Heart left ventricle (tissue), 16 donors: Measurements from ENCODE around the gene ATP6V0C. TPM values are rescaled to one million over a fixed set of nuclear protein-coding genes. Genes with fewer than 3 reads are reported as not detected.
"Not testable (repeated sequence)": the region's sequence is repeated elsewhere in the genome, so short reads cannot be mapped to it uniquely, and the experiment has no call there.

ENCODE experiments used
- ATAC-seq, 4 donors: fragments of 200-7000 bp; cut with Tn5 transposase; one replicate each; pipeline ENCODE4 v1.9.1; 2020 to 2022; ENCODE audit warnings: moderate library complexity in 4 of 4, mild to moderate bottlenecking in 3 of 4, moderate number of reproducible peaks in 1 of 4
- DNase-seq, 5 donors: peaks; one replicate each; pipeline ENCODE4 v3.0.0-alpha.2; 2020
- H3K27ac ChIP-seq, 12 donors: fragments of 200-600 bp; sonication (generic) in 4 of 12; one replicate each; pipeline versions ENCODE4 v1.5.0 to v1.8.0; 2016 to 2022; ENCODE audit warnings: mild to moderate bottlenecking in 2 of 12
- H3K27me3 ChIP-seq, 9 donors: fragments of 200-600 bp; sonication (generic) in 2 of 9; one replicate each; pipeline versions ENCODE4 v1.5.1 to v1.8.0; 2016 to 2022; ENCODE audit warnings: mild to moderate bottlenecking in 3 of 9
- H3K36me3 ChIP-seq, 9 donors: fragments of 200-600 bp; sonication (generic) in 2 of 9; one replicate each; pipeline versions ENCODE4 v1.5.0 to v1.8.0; 2018 to 2022; ENCODE audit warnings: mild to moderate bottlenecking in 2 of 9
- H3K4me1 ChIP-seq, 12 donors: fragments of 200-600 bp; sonication (generic) in 4 of 12; one replicate each; pipeline versions ENCODE4 v1.5.0 to v1.8.0; 2016 to 2022; ENCODE audit warnings: mild to moderate bottlenecking in 3 of 12
- H3K4me3 ChIP-seq, 12 donors: fragments of 200-600 bp; sonication (generic) in 4 of 12; one replicate each; pipeline versions ENCODE4 v1.5.0 to v1.8.0; 2017 to 2022; ENCODE audit warnings: mild to moderate bottlenecking in 9 of 12, moderate library complexity in 4 of 12
- H3K9me3 ChIP-seq, 12 donors: fragments of 200-600 bp; sonication (generic) in 4 of 12; one replicate each; pipeline versions ENCODE4 v1.5.0 to v1.8.0; 2016 to 2022; ENCODE audit warnings: mild to moderate bottlenecking in 1 of 12
- POLR2A ChIP-seq, 2 donors: fragments of 450-650 bp; IDR thresholded peaks; one replicate each; pipeline ENCODE4 v1.6.1; 2017; ENCODE audit warnings: antibody characterized with exemption in 2 of 2, mild to moderate bottlenecking in 2 of 2, moderate library complexity in 2 of 2
- WGBS, 4 donors: extraction: QIAGEN DNeasy Blood & Tissue Kit in 2 of 4; methylation state at CpG; one replicate each; pipeline versions ENCODE4 v1.1.5 to v1.1.7; 2013 to 2018; 5-methylcytosine and 5-hydroxymethylcytosine counted together
- intact Hi-C, 10 donors: fragments of 100-400 bp; cut with DNase I; formaldehyde crosslinking; loops; one replicate each; pipeline versions ENCODE4 v1.11.1 to v1.14.2; 2022
- polyA plus RNA-seq, 2 donors: library from polyadenylated mRNA; stranded (reverse); fragments of 200-250 nt; gene quantifications; one replicate each; pipeline ENCODE4 v1.2.3, GENCODE V29; 2013
- total RNA-seq, 9 donors: library from RNA; depleted of rRNA in 2 of 9; stranded (reverse); fragments of >200 nt in 2 of 9; fragmentation: NEBNext Ultra II Directional in 3 of 9; extraction: Animal tissue kit (Norgen Biotek cat#: 25700) in 3 of 9; gene quantifications; one replicate each; pipeline versions ENCODE4 v1.1.0 to v1.2.4, GENCODE V29; 2016 to 2023
- TF ChIP-seq, protein P1 (sequence below), 12 donors: fragments of 200-600 bp; sonication (generic) in 4 of 12; IDR thresholded peaks; one replicate each; pipeline versions ENCODE4 v1.5.0 to v1.8.0; 2018 to 2022; ENCODE audit warnings: antibody characterized with exemption in 12 of 12, mild to moderate bottlenecking in 5 of 12
- donor health status: ischemic (EF 13 %, LVEDD 7.1; RV severe dilation, severe dysfunction).
- donor health status: healthy with polysubstance abuse.
- donor health status: DM: no; HTN: yes; CAD: no.
- donor health status: DM: no; HTN: no; CAD: no.
- donor health status: ischemic (EF 25% LVEDD 6.9; RV normal size, moderate dysfunction).
- donor health status: ischemic (EF 25% LVEDD 5.7; RV mildly dilated, moderate dysfunction).
- donor health status: healthy.
- donor health status: DM: yes; HTN: yes; CAD: no.
- donor health status: ischemic (EF 35%, LVEDD 5.7; RV mildly dilated, moderate dysfunction).
- donor health status: nonischemic (EF 11% LVEDD 7.7; RV severe dilation, severe dysfunction).
- donor health status: DM: yes; HTN: yes; CAD: no.
- donor health status: PGD.
- donor health status: ischemic (EF 29% LVEDD 5.4; RV normal size, mild dysfunction).
- donor health status: nonischemic (EF 23%, LVEDD 6.1; RV moderate dilation, normal function).

ATP6V0C gene
- total and polyA plus RNA-seq, 11 donors = 61.6 to 232 (median 132) TPM

DNA sequence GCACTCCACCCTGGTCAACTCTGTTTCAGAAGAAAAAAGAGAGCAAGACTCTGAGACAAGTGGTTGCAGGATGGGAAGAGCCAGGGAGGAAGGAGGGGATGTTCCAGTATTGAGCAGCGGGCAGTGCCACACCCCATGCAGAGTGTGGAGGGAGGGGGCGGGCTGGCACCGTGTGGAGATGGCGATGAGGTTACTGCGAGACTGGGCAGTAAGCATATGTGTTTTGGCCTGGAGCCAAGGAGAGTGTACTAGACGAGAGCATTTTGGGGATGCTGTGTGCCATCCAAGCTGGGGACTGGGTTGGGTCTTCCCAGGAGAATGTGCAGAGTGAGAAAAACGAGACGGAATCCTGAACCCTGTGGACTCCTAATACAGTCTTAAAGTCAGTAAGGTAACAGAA lies 35.5 kb upstream of the ATP6V0C start:
- H3K27me3 ChIP-seq = peaks cover 0 to 4% (median 3%) of the 10 kb centered on the region in 9 donors
- WGBS, 4 donors = 83 to 91% (median 84%) methylated on average over 8 of the region's 8 CpGs
- no peak for DNase-seq
- intact Hi-C loops = no loop called here
- H3K27ac ChIP-seq = no peak overlapping the region
- H3K36me3 ChIP-seq = no peaks in the 10 kb centered on the region
- H3K4me1 ChIP-seq = peaks cover 5 to 40% (median 23%) of the 10 kb centered on the region in 12 donors
- H3K4me3 ChIP-seq = no peak overlapping the region
- no peak for ATAC-seq
- TF ChIP-seq, protein P1, sequence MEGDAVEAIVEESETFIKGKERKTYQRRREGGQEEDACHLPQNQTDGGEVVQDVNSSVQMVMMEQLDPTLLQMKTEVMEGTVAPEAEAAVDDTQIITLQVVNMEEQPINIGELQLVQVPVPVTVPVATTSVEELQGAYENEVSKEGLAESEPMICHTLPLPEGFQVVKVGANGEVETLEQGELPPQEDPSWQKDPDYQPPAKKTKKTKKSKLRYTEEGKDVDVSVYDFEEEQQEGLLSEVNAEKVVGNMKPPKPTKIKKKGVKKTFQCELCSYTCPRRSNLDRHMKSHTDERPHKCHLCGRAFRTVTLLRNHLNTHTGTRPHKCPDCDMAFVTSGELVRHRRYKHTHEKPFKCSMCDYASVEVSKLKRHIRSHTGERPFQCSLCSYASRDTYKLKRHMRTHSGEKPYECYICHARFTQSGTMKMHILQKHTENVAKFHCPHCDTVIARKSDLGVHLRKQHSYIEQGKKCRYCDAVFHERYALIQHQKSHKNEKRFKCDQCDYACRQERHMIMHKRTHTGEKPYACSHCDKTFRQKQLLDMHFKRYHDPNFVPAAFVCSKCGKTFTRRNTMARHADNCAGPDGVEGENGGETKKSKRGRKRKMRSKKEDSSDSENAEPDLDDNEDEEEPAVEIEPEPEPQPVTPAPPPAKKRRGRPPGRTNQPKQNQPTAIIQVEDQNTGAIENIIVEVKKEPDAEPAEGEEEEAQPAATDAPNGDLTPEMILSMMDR (IDR thresholded peaks at IDR 0.05) = no peak
- no peak for TF ChIP-seq POLR2A (IDR thresholded peaks at IDR 0.05)
- H3K9me3 ChIP-seq = no peaks in the 10 kb centered on the region

DNA sequence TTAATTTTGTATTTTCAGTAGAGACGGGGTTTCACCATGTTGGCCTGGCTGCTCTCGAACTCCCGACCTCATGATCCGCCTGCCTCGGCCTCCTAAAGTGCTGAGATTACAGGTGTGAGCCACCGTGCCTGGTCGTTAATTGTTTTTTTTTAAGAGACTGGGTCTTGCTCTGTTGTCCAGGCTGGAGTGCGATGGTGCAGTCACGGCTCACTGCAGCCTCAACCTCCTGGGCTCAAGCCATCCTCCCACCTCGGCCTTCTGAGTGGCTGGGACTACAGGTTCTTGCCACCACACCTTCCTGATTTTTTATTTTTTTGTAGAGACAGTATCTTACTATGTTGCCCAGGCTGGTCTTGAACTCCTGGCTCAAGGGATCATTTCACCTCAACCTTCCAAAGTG lies 33.8 kb upstream of the ATP6V0C start:
- not testable (repeated sequence) for H3K27ac ChIP-seq, DNase-seq, H3K9me3 ChIP-seq, H3K4me3 ChIP-seq, H3K27me3 ChIP-seq, H3K36me3 ChIP-seq, ATAC-seq
- peaks cover 0 to 30% (median 17%) of the 10 kb centered on the region in 12 donors for H3K4me1 ChIP-seq
- 95 to 98% (median 95%) methylated on average over 10 of the region's 10 CpGs for WGBS, 4 donors
- intact Hi-C loops = loop anchor here in 1 of 10 donors (5.0 kb wide), 1 partner anchor 48 kb away; no protein-coding TSS in a partner anchor

DNA sequence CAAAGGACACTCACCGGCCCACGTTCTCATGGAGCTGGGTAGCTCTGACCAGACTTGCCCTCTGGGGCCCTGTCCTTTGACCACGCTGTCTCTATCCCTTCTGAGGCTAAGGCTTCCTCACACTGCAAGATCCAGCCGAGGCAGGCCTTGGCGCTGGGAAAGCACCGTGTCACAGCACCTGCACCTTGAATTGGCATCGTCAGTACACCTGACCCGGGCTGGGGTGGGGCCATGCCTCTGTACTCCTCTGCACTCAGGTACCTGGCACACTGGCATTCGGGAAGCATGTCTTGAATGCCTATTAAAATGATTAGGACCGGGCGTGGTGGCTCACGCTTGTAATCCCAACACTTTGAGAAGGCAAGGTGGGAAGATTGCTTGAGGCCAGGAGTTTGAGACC lies 32.8 kb upstream of the ATP6V0C start:
- H3K27me3 ChIP-seq = no peaks in the 10 kb centered on the region
- no peak overlapping the region for H3K4me3 ChIP-seq
- no peaks in the 10 kb centered on the region for H3K36me3 ChIP-seq
- H3K9me3 ChIP-seq = no peaks in the 10 kb centered on the region
- ATAC-seq = no peak
- no peak for DNase-seq
- intact Hi-C loops = loop anchor here in 1 of 10 donors (5.0 kb wide), 1 partner anchor 49 kb away; no protein-coding TSS in a partner anchor
- no peak for TF ChIP-seq POLR2A (IDR thresholded peaks at IDR 0.05)
- TF ChIP-seq, protein P1 (IDR thresholded peaks at IDR 0.05) = no peak
- H3K27ac ChIP-seq = no peak overlapping the region
- WGBS, 4 donors = 86 to 94% (median 90%) methylated on average over 12 of the region's 12 CpGs
- H3K4me1 ChIP-seq = peaks cover 0 to 27% (median 14%) of the 10 kb centered on the region in 12 donors

DNA sequence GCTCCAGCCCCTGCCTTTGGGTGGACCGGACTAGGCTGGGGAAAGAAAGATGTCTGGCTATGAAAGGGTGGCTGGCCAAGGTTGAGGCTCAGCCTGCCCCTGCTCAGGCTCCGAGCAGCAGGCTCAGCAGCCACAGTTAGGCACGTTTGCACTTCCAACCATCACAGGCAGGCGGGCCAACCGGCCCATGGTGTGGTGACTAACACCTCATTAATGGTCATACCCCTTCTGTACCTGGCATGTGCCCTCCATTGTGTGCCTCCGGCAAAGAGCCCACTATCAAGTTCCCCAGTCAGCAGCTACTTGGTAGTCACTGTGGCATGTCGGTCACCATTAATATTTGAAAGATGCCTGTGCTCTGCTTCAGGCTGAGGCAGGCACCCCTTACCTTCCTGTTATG lies 32.1 kb upstream of the ATP6V0C start:
- DNase-seq (no peak), ATAC-seq (no peak)
- no peaks in the 10 kb centered on the region for H3K27me3 ChIP-seq
- H3K4me3 ChIP-seq = no peak overlapping the region
- no peaks in the 10 kb centered on the region for H3K9me3 ChIP-seq
- TF ChIP-seq, protein P1 (IDR thresholded peaks at IDR 0.05) = no peak
- TF ChIP-seq POLR2A (IDR thresholded peaks at IDR 0.05) = no peak
- peaks cover 0 to 30% (median 18%) of the 10 kb centered on the region in 12 donors for H3K4me1 ChIP-seq
- H3K36me3 ChIP-seq = no peaks in the 10 kb centered on the region
- 73 to 96% (median 78%) methylated on average over 5 to 7 of the region's 7 CpGs for WGBS, 4 donors
- intact Hi-C loops = loop anchor here in 1 of 10 donors (5.0 kb wide), 1 partner anchor 49 kb away; no protein-coding TSS in a partner anchor
- no peak overlapping the region for H3K27ac ChIP-seq

DNA sequence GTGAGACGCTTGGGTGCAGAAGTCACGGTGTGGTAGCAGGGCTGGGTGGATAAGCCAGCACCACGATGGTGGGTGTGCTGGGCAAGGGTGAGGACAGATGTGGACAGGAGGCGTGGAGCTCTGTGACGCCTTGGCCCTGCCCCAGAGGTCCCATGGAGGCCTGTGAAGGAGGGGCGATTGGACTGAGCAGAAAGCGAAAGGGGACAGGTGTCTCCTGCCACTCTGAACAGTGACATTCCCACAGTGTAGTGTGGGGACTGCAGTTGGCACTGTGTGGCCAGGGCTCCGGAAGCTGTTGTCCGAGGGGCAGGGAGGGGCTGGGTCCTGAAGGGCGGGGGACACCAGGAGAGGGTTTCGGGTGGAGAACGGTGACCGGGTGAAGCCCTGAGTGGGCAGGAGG lies 31.5 kb upstream of the ATP6V0C start:
- H3K27me3 ChIP-seq = no peaks in the 10 kb centered on the region
- 74 to 80% (median 76%) methylated on average over 13 of the region's 13 CpGs for WGBS, 4 donors
- no peak for TF ChIP-seq POLR2A (IDR thresholded peaks at IDR 0.05)
- TF ChIP-seq, protein P1 (IDR thresholded peaks at IDR 0.05) = no peak
- no peaks in the 10 kb centered on the region for H3K36me3 ChIP-seq
- DNase-seq (peak in 1 of 5 donors; percentile 27), ATAC-seq (no peak)
- peak overlapping the region in 2 of 12 donors; percentile 15 to 82 for H3K27ac ChIP-seq
- H3K4me1 ChIP-seq = peaks cover 0 to 35% (median 22%) of the 10 kb centered on the region in 12 donors
- H3K9me3 ChIP-seq = no peaks in the 10 kb centered on the region
- no peak overlapping the region for H3K4me3 ChIP-seq
- intact Hi-C loops = loop anchor here in 1 of 10 donors (5.0 kb wide), 1 partner anchor 50 kb away; no protein-coding TSS in a partner anchor
